DOHH2 (cell line): ENCODE results near the gene TUT1.

Experiments used
- H3F3A ChIP-seq: fragments of 200-600 bp; sonication (generic), shearing (Covaris generic); 2 replicates; pipeline ENCODE4 v1.6.0; 2016; ENCODE audit warnings: antibody characterized with exemption, mild to moderate bottlenecking; ENCODE audit not compliant: control insufficient read depth, insufficient read depth
- H3K27ac ChIP-seq: fragments of 200-600 bp; sonication (generic); 2 replicates; pipeline ENCODE4 v1.5.1; 2014; ENCODE audit warnings: low read depth, mild to moderate bottlenecking, low read length, moderate library complexity
- H3K27me3 ChIP-seq: fragments of 200-600 bp; sonication (generic); 2 replicates; pipeline ENCODE4 v1.6.1; 2014; ENCODE audit warnings: mild to moderate bottlenecking, low read length, mixed read lengths; ENCODE audit not compliant: control insufficient read depth
- H3K36me3 ChIP-seq: fragments of 200-600 bp; sonication (generic); 2 replicates; pipeline ENCODE4 v1.6.1; 2014; ENCODE audit warnings: mild to moderate bottlenecking, low read length, moderate library complexity, mixed read lengths; ENCODE audit not compliant: control insufficient read depth
- H3K4me1 ChIP-seq: fragments of 200-600 bp; sonication (generic); 2 replicates; pipeline ENCODE4 v1.6.1; 2014; ENCODE audit warnings: mild to moderate bottlenecking, low read length, mixed read lengths; ENCODE audit not compliant: control insufficient read depth
- H3K4me2 ChIP-seq: fragments of 200-600 bp; sonication (generic); 2 replicates; pipeline ENCODE4 v1.6.0; 2014; ENCODE audit warnings: mild to moderate bottlenecking, low read length, moderate library complexity
- H3K4me3 ChIP-seq: fragments of 200-600 bp; sonication (generic); 2 replicates; pipeline ENCODE4 v1.5.1; 2014; ENCODE audit warnings: mild to moderate bottlenecking, low read length, mixed read lengths
- H3K79me2 ChIP-seq: fragments of 200-600 bp; sonication (generic); 2 replicates; pipeline ENCODE4 v1.6.1; 2014; ENCODE audit warnings: mild to moderate bottlenecking, low read length, mixed read lengths; ENCODE audit not compliant: control insufficient read depth
- H3K9me2 ChIP-seq: fragments of 200-600 bp; sonication (generic); replicated peaks from 2 replicates; pipeline ENCODE4 v1.6.1; 2014; ENCODE audit warnings: mild to moderate bottlenecking, low read length, mixed read lengths; ENCODE audit not compliant: control insufficient read depth
- H3K9me3 ChIP-seq: fragments of 200-600 bp; sonication (generic); 2 replicates; pipeline ENCODE4 v1.6.1; 2014; ENCODE audit warnings: antibody characterized with exemption, low read length, mixed read lengths; ENCODE audit not compliant: control insufficient read depth, insufficient read depth
- H4K20me1 ChIP-seq: fragments of 200-600 bp; sonication (generic); 2 replicates; pipeline ENCODE4 v1.6.0; 2014; ENCODE audit warnings: low read depth, mild to moderate bottlenecking, antibody characterized with exemption, low read length, moderate library complexity; ENCODE audit not compliant: control insufficient read depth, insufficient read depth
- EZH2phosphoT487 ChIP-seq: fragments of 200-600 bp; sonication (generic); IDR thresholded peaks from 2 replicates; pipeline ENCODE4 v1.6.1; 2017; ENCODE audit warnings: borderline replicate concordance, mild to moderate bottlenecking, antibody characterized with exemption, low read length, moderate library complexity, mixed read lengths
- TF ChIP-seq, protein P1 (sequence below): fragments of 200-600 bp; sonication (generic); IDR thresholded peaks from one replicate; pipeline ENCODE4 v1.5.1; 2014; ENCODE audit warnings: antibody characterized with exemption, mild to moderate bottlenecking, low read depth, low read length; ENCODE audit not compliant: poor library complexity, severe bottlenecking

Gene TUT1

DNA sequence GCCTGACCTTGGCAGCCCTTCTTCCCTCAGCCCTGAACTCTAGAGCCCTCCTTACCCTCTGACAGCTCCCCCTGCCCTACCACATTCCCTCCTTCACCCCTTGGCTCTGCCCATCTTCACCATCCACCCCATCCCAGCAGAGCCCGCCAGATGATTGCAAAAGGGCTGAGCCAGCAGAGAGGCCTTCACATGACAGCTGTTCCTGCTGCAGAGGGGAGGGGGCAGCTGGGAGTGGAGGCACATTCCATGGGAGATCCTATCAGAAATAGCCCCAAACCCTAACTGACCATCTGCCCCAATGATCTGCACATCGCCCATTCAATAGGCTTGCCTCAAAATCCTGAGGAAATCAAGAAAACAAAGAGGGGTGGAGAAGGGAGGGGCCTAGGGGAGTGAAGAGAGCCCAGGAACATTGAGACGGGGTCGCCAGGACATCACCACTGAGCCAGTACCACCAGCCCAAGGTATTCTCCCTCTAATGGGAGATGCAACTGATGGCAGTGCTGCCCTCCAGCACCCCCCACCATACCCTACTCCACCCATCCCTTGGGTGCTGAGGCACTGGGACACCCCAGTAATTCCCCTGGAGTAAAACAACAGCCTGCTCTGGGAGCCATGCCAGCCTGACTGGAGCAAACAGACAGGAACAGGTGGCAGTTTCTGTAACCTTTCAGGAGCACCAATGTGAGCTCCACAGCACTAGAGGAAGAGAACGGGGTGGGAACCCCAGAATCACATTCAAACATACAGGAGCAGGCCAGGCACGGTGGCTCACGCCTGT lies 36.7 kb downstream of the TUT1 start:
- no peak overlapping the region for H3K4me2 ChIP-seq

DNA sequence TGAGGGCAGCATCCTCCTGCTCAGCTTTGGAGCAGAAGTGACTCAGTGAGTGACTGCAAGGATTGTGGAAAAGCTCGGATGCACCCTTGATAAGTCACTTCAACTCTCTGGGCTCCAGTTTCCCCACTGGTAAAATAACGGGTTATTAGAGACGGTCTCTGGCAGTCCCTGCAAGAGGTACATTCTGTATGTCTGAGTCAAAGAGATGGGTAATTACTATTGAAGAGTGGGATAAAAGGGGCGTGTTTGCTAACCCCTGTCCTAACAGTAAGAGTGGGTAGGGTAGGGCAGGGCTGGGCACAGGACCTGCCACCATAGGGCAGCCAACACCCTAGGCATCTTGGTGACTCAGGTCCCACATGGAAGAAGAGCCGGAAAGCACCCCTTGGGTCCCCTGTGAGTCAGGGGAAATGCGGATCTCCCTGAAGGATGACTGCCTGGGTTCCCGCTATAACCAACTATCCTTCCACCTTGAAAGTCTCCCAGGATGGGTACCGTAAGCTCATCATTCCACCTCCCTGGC lies 37.4 kb downstream of the TUT1 start:
- TF ChIP-seq, protein P1, sequence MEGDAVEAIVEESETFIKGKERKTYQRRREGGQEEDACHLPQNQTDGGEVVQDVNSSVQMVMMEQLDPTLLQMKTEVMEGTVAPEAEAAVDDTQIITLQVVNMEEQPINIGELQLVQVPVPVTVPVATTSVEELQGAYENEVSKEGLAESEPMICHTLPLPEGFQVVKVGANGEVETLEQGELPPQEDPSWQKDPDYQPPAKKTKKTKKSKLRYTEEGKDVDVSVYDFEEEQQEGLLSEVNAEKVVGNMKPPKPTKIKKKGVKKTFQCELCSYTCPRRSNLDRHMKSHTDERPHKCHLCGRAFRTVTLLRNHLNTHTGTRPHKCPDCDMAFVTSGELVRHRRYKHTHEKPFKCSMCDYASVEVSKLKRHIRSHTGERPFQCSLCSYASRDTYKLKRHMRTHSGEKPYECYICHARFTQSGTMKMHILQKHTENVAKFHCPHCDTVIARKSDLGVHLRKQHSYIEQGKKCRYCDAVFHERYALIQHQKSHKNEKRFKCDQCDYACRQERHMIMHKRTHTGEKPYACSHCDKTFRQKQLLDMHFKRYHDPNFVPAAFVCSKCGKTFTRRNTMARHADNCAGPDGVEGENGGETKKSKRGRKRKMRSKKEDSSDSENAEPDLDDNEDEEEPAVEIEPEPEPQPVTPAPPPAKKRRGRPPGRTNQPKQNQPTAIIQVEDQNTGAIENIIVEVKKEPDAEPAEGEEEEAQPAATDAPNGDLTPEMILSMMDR = no peak
- no peak for TF ChIP-seq EZH2phosphoT487

More for the DNA sequence above, 36.7 kb downstream of the TUT1 start:
- H3K27me3 ChIP-seq = peaks cover 5% of the 10 kb centered on the region
- TF ChIP-seq, protein P1 = no peak
- TF ChIP-seq EZH2phosphoT487 = no peak
- no peaks in the 10 kb centered on the region for H3K79me2 ChIP-seq
- peaks cover 70% of the 10 kb centered on the region for H3K4me1 ChIP-seq
- no peaks in the 10 kb centered on the region for H3K9me2 ChIP-seq
- H3K4me3 ChIP-seq = no peak overlapping the region
- H3K9me3 ChIP-seq = no peaks in the 10 kb centered on the region
- no peak overlapping the region for H3K27ac ChIP-seq
- H3K36me3 ChIP-seq = peaks cover 50% of the 10 kb centered on the region
- peaks cover 8% of the 10 kb centered on the region; the same call in 1 of the 2 replicates for H4K20me1 ChIP-seq
- peaks cover 33% of the 10 kb centered on the region for H3F3A ChIP-seq

DNA sequence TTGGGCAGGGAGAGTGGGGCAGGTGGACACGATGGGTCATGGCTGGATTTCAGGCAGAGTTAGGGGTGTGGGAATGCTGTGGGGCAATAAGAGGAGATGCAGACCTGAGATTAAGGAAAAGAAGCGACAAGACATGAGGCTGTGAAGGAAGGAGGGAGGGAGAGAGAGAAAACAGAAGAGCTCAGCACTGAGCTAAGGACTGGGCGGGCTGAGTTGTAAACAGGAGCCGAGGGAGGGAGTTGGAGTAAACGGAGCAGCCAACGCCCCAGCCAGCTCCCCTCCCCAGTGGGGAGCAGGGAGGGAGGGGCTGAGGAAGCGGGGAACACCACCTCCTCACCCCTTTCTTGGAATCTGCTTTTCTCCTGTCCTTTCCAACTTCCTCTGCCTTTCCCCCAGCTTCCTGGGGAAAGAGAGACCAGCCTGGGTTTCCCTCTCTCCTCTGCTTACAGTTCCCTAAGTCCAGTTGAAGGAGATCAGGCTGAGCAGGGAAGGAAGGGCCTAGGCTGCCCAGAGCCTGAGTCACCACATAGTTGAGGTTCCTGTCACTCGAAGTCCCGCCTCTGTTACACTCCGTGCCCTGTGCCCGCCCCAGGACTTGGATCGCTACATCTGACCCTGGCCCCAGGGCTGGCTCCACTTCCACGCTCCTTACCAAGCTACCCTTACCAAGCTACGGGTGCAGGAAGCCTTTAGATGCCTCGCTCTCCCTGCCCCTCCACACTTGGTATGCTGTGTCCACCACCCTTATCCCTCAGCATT lies 38.1 kb downstream of the TUT1 start:
- TF ChIP-seq, protein P1 = no peak
- TF ChIP-seq EZH2phosphoT487 = no peak
- no peaks in the 10 kb centered on the region for H3K79me2 ChIP-seq
- peaks cover 20% of the 10 kb centered on the region for H3F3A ChIP-seq
- H3K27me3 ChIP-seq = peaks cover 11% of the 10 kb centered on the region
- H4K20me1 ChIP-seq = peaks cover 8% of the 10 kb centered on the region; the same call in 1 of the 2 replicates
- peaks cover 57% of the 10 kb centered on the region for H3K4me1 ChIP-seq
- H3K36me3 ChIP-seq = peaks cover 37% of the 10 kb centered on the region
- no peaks in the 10 kb centered on the region for H3K9me3 ChIP-seq
- H3K27ac ChIP-seq = no peak overlapping the region
- H3K9me2 ChIP-seq = no peaks in the 10 kb centered on the region
- no peak overlapping the region for H3K4me3 ChIP-seq
- H3K4me2 ChIP-seq = no peak overlapping the region

More for the DNA sequence above, 37.4 kb downstream of the TUT1 start:
- Histone ChIP-seq H3K27ac (no peak overlapping the region), H3K9me2 (no peaks in the 10 kb centered on the region), H3K4me2 (no peak overlapping the region), H3K9me3 (no peaks in the 10 kb centered on the region), H3K36me3 (peaks cover 43% of the 10 kb centered on the region), H4K20me1 (peaks cover 8% of the 10 kb centered on the region; the same call in 1 of the 2 replicates), H3F3A (peaks cover 26% of the 10 kb centered on the region), H3K79me2 (no peaks in the 10 kb centered on the region), H3K4me1 (peaks cover 63% of the 10 kb centered on the region), H3K27me3 (peaks cover 7% of the 10 kb centered on the region), H3K4me3 (no peak overlapping the region)
